HT1080 (cell line): Measurements from ENCODE around the gene INPPL1. TPM values are rescaled to one million over a fixed set of nuclear protein-coding genes. Genes with fewer than 3 reads are reported as not detected.

Source experiments
- DNase-seq: peaks from one replicate; pipeline ENCODE4 v3.0.0-alpha.2; 2015; ENCODE audit warnings: low read depth
- total RNA-seq: library from RNA; depleted of rRNA; stranded (reverse); fragments of >200 nt; shearing (Covaris generic); gene quantifications from 2 replicates; pipeline ENCODE4 v1.2.3, GENCODE V29; 2014

Gene INPPL1
- total RNA-seq, 1 experiment from 2014 or later: 68.8 TPM

DNA sequence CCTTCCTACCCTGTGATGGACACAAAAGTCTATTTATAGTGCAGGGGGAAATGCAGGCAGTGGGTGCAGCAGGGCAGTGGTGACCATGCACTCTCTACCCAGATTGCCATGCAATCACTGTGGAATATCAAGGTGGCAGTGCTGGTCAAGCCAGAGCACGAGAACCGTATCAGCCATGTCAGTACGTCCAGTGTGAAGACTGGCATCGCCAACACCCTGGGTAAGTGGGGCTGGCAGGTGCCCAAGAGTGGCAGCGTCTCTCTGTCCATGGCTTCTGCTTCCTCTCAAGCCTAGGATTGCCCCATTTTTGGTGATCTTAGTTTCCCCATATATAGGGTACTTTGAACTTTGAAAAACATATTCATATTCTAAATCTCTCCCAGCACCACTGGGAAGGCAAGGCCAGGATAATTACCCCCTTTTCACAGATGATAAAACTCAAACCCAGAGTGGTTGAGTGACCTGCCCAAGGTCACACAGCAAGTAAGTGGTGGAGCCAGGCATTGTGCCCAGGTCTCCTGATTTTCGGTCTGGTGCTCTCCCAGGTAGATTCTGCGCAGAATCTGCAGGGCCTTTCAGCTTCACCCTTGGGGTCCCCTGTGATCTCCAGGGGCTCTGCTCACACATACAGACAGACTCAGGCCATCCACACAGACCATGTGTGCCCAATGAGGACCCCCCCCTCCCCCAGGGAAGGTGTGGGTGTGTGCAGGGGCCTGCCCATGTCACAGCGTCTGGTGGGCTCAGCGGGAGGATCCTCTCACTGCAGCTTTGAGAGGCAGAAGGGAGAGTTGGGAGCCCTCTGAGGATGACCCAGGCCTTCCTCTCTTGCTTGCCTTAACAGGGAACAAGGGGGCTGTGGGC, 7.1 kb downstream of the INPPL1 start:
- no peak for DNase-seq

- DNase-seq: no peak
Observed at GRCh38 chr11:72232260-72233055, 7.9 kb downstream of the INPPL1 start.

GRCh38 chr11:72233056-72233772, 8.6 kb downstream of the INPPL1 start:
- no peak for DNase-seq

DNA sequence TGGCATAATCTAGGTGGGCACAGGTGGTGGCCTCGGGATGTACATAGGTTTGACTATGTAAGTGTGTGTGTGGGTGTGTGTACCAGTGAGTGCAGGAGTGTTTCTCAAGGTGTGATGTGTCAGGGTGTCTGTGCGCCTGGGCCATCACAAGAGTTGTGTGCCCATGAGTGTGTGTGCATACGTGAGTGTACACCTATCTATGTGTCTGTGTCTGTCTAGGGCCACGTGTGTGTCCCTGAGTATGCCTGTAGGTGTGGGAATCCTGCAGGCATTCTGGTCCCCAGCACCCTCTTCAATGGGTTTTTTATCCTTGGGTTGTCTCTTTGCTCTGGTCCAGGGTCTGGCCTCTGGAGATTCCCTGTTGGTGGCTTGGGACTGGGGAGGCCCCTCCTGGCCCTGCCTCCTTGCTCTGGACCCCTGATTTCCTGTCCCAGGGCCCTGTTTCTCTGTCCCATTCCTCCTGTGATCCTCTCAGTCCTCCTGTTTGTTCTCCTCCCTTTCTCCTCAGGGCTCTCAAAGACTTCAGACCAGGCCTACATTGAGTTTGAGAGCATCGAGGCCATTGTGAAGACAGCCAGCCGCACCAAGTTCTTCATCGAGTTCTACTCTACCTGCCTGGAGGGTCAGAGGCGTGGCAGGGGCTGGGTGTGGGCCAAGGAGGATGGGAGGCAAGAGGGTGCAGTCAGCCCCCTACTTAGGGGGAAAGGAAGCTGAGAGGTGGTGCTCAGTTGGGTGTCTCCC, 9.4 kb downstream of the INPPL1 start:
- DNase-seq: no peak

GRCh38 chr11:72234514-72234830, 9.9 kb downstream of the INPPL1 start:
- DNase-seq: no peak

DNA sequence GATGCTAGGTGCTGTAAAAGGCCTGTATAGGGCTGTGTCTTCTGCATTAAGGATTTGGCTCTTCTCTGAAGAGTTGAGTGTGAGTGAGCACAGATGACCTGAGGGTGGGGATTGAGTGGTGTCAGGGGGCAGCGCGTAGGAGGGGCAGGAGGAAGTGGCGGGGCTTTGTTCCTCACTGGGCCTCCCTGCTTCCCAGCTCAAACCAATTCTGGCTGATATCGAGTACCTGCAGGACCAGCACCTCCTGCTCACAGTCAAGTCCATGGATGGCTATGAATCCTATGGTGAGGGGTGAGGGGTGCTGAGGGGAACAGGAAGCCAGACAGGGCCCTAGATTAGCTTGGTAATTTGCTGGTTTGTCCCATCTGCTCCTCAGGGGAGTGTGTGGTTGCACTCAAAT, 10.4 kb downstream of the INPPL1 start:
- DNase-seq: no peak

DNA sequence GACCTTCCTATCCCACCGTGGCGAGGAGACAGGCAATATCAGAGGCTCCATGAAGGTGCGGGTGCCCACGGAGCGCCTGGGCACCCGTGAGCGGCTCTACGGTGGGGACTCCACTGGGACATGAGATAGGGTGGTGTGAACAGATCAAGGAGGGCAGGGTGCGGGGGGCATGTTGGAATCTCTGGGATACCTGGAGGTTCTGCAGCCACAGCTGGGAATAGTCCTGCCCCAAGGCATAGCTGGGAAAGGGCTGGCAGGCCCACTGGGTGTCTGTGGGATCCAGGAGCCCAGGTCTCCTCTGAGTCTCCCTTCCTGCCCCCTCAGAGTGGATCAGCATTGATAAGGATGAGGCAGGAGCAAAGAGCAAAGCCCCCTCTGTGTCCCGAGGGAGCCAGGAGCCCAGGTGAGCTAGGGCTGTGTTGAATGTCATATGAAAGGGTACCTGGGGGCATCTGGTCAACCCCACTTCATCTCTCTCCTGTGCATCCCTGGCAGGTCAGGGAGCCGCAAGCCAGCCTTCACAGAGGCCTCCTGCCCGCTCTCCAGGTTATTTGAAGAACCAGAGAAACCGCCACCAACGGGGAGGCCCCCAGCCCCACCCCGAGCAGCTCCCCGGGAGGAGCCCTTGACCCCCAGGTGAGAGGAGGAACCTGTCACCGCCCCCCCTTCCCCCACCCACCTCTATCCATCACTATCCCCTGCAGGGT, 10.9 kb downstream of the INPPL1 start:
- no peak for DNase-seq

DNA sequence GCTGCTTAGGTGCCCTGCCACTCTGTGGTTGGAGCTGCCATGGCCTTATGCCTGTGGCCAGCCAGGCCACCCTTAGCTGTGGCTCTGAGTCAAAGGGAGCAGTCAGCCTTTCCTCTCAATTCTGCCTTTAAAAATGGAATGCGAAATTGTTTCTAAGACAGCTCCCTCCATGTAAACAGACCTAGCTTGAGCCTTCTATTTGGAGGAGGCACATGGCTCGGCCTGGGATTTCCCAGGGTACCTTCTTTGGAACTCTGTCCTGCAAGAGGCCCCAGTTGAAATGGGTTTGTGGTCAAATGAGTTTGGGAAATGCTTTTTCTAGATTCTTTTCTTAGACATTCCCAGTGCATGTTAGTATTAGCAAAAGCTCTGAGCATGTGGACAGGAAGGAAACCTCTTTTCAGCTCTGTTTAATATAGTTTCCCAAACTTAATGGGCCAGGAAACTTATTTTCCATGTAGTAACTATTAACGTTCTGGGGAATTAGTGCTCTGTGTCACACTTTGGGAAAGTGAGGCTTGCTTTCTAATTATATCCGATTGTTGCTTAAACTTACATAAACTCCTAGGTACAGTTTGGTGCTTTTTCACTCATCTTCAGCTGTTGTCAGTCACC, 11.6 kb downstream of the INPPL1 start:
- no peak for DNase-seq

DNA sequence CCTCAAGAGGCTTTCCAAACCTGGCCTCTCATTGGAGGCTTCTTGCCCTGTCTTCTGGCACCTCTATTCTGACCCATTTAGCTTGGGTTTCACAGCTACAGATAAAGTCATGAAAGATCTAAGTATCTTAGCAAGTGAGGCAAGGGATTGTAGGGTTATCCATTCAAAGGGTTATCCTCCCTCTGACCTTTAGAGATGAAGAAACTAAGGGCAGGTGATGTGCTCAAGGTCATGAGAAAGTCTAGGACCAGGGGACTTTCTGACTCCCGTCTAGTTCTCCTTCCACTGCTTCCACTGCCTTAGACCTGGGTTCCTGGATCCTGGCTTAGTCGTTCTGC, 12.2 kb downstream of the INPPL1 start:
- DNase-seq: no peak

GRCh38 chr11:72237112-72237931, 12.8 kb downstream of the INPPL1 start:
- no peak for DNase-seq

DNA sequence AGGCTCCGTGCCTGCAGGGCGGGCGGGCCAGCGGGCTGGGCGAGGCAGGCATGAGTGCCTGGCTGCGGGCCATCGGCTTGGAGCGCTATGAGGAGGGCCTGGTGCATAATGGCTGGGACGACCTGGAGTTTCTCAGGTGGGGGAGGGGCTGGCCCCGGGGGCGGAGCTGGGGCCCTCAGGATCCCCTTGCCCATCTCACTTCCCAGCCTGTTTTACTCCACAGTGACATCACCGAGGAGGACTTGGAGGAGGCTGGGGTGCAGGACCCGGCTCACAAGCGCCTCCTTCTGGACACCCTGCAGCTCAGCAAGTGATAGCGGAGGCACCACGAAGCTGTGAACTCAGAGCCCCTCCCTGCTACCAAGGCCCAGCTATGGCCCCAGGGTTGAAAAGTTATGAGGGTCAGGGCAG, 13.5 kb downstream of the INPPL1 start:
- peak; percentile 60 for DNase-seq

DNA sequence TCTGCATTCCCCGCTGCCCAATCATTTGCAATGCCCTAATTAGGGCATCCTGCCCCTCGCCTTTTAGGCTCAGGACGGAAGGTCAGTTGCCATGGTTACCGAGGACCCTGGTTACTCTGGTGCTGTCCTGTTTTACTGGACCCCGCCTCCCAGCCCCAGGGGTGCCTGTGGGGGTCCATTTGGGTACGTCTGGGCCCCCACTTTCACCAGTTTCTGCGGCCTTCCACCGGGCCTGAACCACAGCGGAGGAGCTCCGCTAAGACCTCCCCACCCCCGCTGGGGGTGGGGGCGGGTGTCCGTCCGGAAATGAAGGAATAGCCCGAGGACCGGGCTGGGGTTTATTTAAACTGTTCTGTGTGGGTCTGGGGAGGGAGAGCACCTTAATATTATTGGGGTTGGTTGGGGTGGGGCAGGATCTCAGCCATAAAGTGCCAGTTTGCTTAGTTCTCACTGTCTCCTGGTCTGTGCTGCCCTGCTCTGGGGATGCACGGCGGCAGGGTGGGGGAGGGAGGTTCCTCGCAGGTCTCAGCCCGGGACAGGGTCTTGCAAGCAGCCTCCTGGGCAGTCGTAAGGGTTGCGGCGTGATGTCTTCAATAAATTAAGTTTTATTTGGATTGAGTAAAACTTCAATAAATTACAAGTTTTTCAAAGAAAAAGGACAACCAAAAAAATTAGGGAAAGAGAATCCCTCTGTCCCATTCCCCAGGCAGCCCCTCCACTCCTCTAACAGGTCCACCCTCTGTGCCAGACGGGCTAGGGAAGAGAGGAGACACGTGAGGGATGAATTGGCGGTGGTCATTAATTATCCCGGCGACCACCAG, 14.1 kb downstream of the INPPL1 start:
- no peak for DNase-seq

DNA sequence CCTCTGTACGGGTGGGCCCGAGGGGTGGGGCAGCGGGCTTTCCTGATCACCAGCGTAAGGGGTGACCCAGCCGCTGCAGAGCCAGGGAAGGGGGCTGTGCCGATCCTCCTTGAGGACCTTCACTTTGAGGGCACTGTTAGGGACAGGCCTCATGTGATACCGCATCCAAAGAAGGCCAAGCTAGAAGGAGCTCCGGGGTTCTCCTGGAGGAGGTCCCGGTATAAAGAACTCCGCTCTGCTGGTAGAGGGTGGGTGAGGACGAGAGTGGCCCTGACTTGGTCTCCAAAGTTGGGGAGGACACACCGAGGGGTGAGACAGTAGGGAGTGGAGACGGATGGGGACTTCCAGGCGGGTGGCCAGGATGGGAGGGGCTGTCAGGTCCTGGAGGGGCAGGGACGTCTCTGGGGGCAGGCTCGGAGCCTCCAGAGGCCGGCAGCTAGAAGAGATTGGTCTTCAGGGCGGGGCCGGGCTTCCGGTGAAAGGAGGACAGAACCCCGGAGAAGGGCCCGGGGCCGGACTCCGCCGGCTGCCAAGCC, 14.8 kb downstream of the INPPL1 start:
- DNase-seq: no peak

GRCh38 chr11:72239849-72240460, 15.4 kb downstream of the INPPL1 start:
- no peak for DNase-seq

DNA sequence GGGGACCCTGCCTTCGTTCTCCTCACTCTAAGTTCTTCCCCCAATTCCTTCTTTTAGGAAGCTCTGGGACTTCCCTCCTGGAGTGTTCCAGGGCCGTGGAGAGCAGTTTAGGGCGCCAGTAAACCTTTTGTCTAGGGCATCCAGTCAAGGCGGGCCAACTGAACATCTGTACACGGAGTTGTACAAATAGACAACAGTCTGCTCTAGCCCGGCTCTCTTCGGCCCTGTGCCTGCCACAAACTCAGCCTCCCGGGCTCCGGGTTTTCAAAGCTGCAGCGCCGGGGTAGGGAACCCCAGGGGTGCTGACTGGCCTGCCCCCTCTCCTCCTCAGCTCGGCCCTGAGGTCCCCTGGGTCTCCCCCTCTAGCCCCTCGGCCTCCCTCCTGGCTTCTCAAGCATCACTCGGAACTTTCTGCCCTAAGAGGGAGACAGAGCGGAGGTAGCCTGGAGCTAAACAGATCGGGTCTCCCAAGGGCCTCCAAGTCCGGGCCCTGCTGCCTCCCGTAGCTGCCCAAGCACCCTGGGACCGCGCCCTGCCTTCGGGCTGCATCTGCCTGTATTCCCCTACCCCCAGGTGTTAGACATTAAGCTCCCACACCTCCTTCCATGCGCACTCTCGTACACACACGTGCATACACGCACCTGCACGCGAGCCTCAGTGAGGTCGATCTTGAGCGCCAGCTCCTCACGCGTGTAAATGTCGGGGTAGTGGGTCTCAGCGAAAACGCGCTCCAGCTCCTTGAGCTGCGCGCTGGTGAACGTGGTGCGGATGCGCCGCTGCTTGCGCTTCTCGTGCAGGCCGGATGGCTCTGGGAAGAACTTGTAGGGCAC, 16.1 kb downstream of the INPPL1 start:
- DNase-seq: no peak

GRCh38 chr11:72241291-72241781, 16.8 kb downstream of the INPPL1 start:
- DNase-seq: no peak

- DNase-seq: no peak
Observed at GRCh38 chr11:72242141-72242540, 17.6 kb downstream of the INPPL1 start.
